Vagina (tissue), 2 donors: ENCODE measurements around the gene CUBN.

ENCODE experiments used
- CTCF ChIP-seq, 3 experiments: fragments of 450-650 bp in 2 of 3; fragments of 200-600 bp in 1 of 3; sonication (generic) in 1 of 3; IDR thresholded peaks; one replicate each; pipeline ENCODE4 v1.5.1; 2017 to 2019; ENCODE audit warnings: antibody characterized with exemption in 3 of 3, mild to moderate bottlenecking in 2 of 3, moderate library complexity in 2 of 3
- POLR2AphosphoS5 ChIP-seq, 2 donors: sonication (generic); formaldehyde crosslinking; IDR thresholded peaks; one replicate each; pipeline ENCODE4 v1.9.0; 2017; ENCODE audit warnings: antibody characterized with exemption in 2 of 2, mild to moderate bottlenecking in 2 of 2, low read depth in 1 of 2; ENCODE audit not compliant: insufficient read depth in 1 of 2

GRCh38 chr10:16952610-16953009 lies 177.0 kb downstream of the CUBN start:
- TF ChIP-seq CTCF (IDR thresholded peaks at IDR 0.05) = no peak
- no peak for TF ChIP-seq POLR2AphosphoS5 (IDR thresholded peaks at IDR 0.05; ENCODE audit: insufficient read depth in 1 of 2, low read depth in 1 of 2)
